Liver (tissue), 9 donors: ENCODE measurements around the gene CSDE1. TPM values are rescaled to one million over a fixed set of nuclear protein-coding genes. Genes with fewer than 3 reads are reported as not detected.

Experiments
- DNase-seq: peaks from one replicate; pipeline ENCODE4 v3.0.0-alpha.2; 2017; ENCODE audit warnings: low spot score
- H3K27ac ChIP-seq, 2 donors: one replicate each; pipeline ENCODE4 v1.7.0; 2013; ENCODE audit warnings: inconsistent platforms in 2 of 2, low read length in 2 of 2, control low read depth in 1 of 2, low read depth in 1 of 2, mild to moderate bottlenecking in 1 of 2
- H3K27me3 ChIP-seq, 4 donors: one replicate each; pipeline versions ENCODE4 v1.6.1 to v1.7.0; 2013; ENCODE audit warnings: low read length in 3 of 4, inconsistent platforms in 1 of 4, mild to moderate bottlenecking in 1 of 4, moderate library complexity in 1 of 4; ENCODE audit not compliant: control insufficient read depth in 4 of 4, insufficient read depth in 4 of 4
- H3K36me3 ChIP-seq, 4 donors: one replicate each; pipeline versions ENCODE4 v1.6.1 to v1.7.0; 2013; ENCODE audit warnings: low read length in 3 of 4, mild to moderate bottlenecking in 3 of 4, low read depth in 1 of 4, moderate library complexity in 1 of 4; ENCODE audit not compliant: control insufficient read depth in 4 of 4, insufficient read depth in 3 of 4
- H3K4me1 ChIP-seq, 4 donors: one replicate each; pipeline versions ENCODE4 v1.6.1 to v1.7.0; 2013; ENCODE audit warnings: low read length in 3 of 4, mild to moderate bottlenecking in 3 of 4, moderate library complexity in 1 of 4; ENCODE audit not compliant: control insufficient read depth in 4 of 4, insufficient read depth in 4 of 4
- H3K4me3 ChIP-seq, 3 donors: one replicate each; pipeline versions ENCODE4 v1.6.1 to v1.7.0; 2013; ENCODE audit warnings: low read length in 3 of 3, control low read depth in 1 of 3, low read depth in 1 of 3, mild to moderate bottlenecking in 1 of 3
- H3K9ac ChIP-seq, 2 donors: one replicate each; pipeline ENCODE4 v1.7.0; 2013; ENCODE audit warnings: low read length in 2 of 2, mild to moderate bottlenecking in 2 of 2, moderate library complexity in 2 of 2, control low read depth in 1 of 2, low read depth in 1 of 2
- H3K9me3 ChIP-seq, 4 donors: one replicate each; pipeline versions ENCODE4 v1.6.1 to v1.7.0; 2013; ENCODE audit warnings: low read length in 3 of 4; ENCODE audit not compliant: control insufficient read depth in 4 of 4
- CTCF ChIP-seq: fragments of 150-350 bp; IDR thresholded peaks from 2 replicates; pipeline ENCODE4 v1.5.1; 2017; ENCODE audit warnings: improper control_type of control experiment, low read depth, low read length; ENCODE audit not compliant: missing input control
- FOXA1 ChIP-seq: IDR thresholded peaks from 2 replicates; pipeline ENCODE4 v1.6.1; 2016; ENCODE audit warnings: antibody characterized with exemption
- GABPA ChIP-seq, 2 donors: IDR thresholded peaks in 1 of 2; conservative IDR thresholded peaks in 1 of 2; 2 replicates each; pipeline ENCODE4 v1.6.1; 2016; ENCODE audit warnings: antibody characterized with exemption in 2 of 2, mild to moderate bottlenecking in 1 of 2, moderate library complexity in 1 of 2
- HNF4A ChIP-seq, 2 donors: conservative IDR thresholded peaks; 2 replicates each; pipeline ENCODE4 v1.6.1; 2016; ENCODE audit warnings: antibody characterized with exemption in 2 of 2, mild to moderate bottlenecking in 2 of 2
- HNF4G ChIP-seq: IDR thresholded peaks from 2 replicates; pipeline ENCODE4 v1.6.1; 2016; ENCODE audit warnings: antibody characterized with exemption
- JUND ChIP-seq, 2 donors: IDR thresholded peaks; 2 replicates each; pipeline ENCODE4 v1.6.1; 2016; ENCODE audit warnings: antibody characterized with exemption in 2 of 2
- MAX ChIP-seq: IDR thresholded peaks from 2 replicates; pipeline ENCODE4 v1.6.1; 2016; ENCODE audit warnings: antibody characterized with exemption
- RAD21 ChIP-seq, 2 donors: IDR thresholded peaks; 2 replicates each; pipeline ENCODE4 v1.6.1; 2016; ENCODE audit warnings: antibody characterized with exemption in 2 of 2, mild to moderate bottlenecking in 2 of 2
- REST ChIP-seq: IDR thresholded peaks from 2 replicates; pipeline ENCODE4 v1.6.1; 2016; ENCODE audit warnings: antibody characterized with exemption, mild to moderate bottlenecking
- SP1 ChIP-seq: IDR thresholded peaks from 2 replicates; pipeline ENCODE4 v1.6.1; 2018; ENCODE audit warnings: antibody characterized with exemption, mild to moderate bottlenecking
- TAF1 ChIP-seq: conservative IDR thresholded peaks from 2 replicates; pipeline ENCODE4 v1.6.1; 2016; ENCODE audit warnings: antibody characterized with exemption, mild to moderate bottlenecking
- YY1 ChIP-seq: IDR thresholded peaks from 2 replicates; pipeline ENCODE4 v1.6.1; 2016; ENCODE audit warnings: antibody characterized with exemption, mild to moderate bottlenecking
- WGBS: extraction: QIAGEN DNeasy Blood & Tissue Kit; methylation state at CpG from one replicate; pipeline ENCODE4 v1.1.7; 2013; 5-methylcytosine and 5-hydroxymethylcytosine counted together
- polyA plus RNA-seq, 2 donors: library from polyadenylated mRNA; stranded (reverse) in 1 of 2; unstranded in 1 of 2; fragments of 200-250 nt in 1 of 2; fragments of >200 nt in 1 of 2; fragmentation: Nextera tagmentation in 1 of 2; extraction: Ambion mirVana in 1 of 2; gene quantifications; one replicate each; pipeline versions ENCODE4 v1.2.1 to v1.2.3, GENCODE V29; 2013 to 2015
- total RNA-seq, 2 donors: library from RNA; depleted of rRNA; stranded (reverse); fragments of >200 nt; gene quantifications; one replicate each; pipeline ENCODE4 v1.2.3, GENCODE V29; 2014
- donor health status: healthy.
- donor health status: healthy.
- donor health status: healthy.
- donor health status: healthy.
- donor health status: healthy.

CSDE1 gene
- total and polyA plus RNA-seq, 4 donors, result 63.7 to 376 (median 132) TPM

- Histone ChIP-seq H3K9me3 (no peaks in the 10 kb centered on the region), H3K36me3 (peaks cover 8 to 48% (median 30%) of the 10 kb centered on the region in 4 donors), H3K4me1 (peaks cover 11 to 59% (median 42%) of the 10 kb centered on the region in 4 donors), H3K27me3 (no peaks in the 10 kb centered on the region), H3K27ac (no peak overlapping the region), H3K9ac (no peak overlapping the region), H3K4me3 (no peak overlapping the region)
- no peak for DNase-seq
- WGBS, result 67% methylated on average over 3 of the region's 3 CpGs
- TF ChIP-seq FOXA1, result no peak
These were observed 38.4 kb downstream of the CSDE1 start for GRCh38 chr1:114719424-114719787.

GRCh38 chr1:114718661-114719423, 38.9 kb downstream of the CSDE1 start:
- WGBS, result 96% methylated on average over 11 of the region's 11 CpGs
- Histone ChIP-seq H3K9ac (no peak overlapping the region), H3K27ac (no peak overlapping the region), H3K36me3 (peaks cover 7 to 43% (median 29%) of the 10 kb centered on the region in 4 donors), H3K4me3 (no peak overlapping the region), H3K27me3 (no peaks in the 10 kb centered on the region), H3K4me1 (peaks cover 11 to 55% (median 39%) of the 10 kb centered on the region in 4 donors), H3K9me3 (no peaks in the 10 kb centered on the region)
- DNase-seq, result no peak
- TF ChIP-seq FOXA1 (no peak), HNF4G (no peak), JUND (IDR thresholded peaks at IDR 0.05) (no peak), CTCF (no peak), SP1 (no peak), TAF1 (no peak), REST (no peak), RAD21 (IDR thresholded peaks at IDR 0.05) (no peak), YY1 (no peak), GABPA (IDR thresholded peaks at IDR 0.05 in 1 of 2, conservative IDR thresholded peaks at IDR 0.05 in 1 of 2) (no peak), HNF4A (conservative IDR thresholded peaks at IDR 0.05) (no peak), MAX (no peak)
